ENCODE data around the gene PIKFYVE. TPM values are rescaled to one million over a fixed set of nuclear protein-coding genes. Genes with fewer than 3 reads are reported as not detected.

Gene PIKFYVE
- total RNA-seq, 6 experiments from 2014 or later: 10.7 to 16.0 (median 13.2) TPM

DNA sequence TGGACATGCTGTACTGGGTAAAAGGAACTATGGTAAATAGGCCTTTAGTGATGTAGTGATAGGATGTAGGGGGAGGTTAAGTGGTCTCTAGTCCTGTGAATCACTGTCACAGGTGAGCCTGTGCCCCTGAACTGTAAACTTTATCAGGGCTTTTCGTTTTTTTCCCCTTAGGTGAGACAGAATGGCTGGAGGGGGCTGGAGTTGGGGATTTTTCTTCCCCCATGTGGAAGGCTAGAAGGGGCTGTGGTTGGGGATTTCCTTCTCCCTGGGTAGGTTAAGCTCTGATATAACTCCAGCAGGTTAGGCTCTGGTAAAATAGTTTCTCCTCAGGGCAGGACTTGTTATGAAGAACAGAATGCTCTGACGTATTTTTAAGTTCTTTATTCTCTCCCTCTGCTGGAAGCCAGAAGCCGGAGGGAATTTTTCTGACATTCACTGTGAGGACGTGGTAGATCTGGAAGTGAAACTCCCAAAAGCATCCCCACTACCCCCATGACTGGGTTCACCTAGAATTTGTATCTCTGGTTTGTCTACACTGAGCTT is 28.5 kb downstream of the PIKFYVE start:
- no peak for TF ChIP-seq POLR2A (IDR thresholded peaks at IDR 0.05)
- TF ChIP-seq, protein P1, sequence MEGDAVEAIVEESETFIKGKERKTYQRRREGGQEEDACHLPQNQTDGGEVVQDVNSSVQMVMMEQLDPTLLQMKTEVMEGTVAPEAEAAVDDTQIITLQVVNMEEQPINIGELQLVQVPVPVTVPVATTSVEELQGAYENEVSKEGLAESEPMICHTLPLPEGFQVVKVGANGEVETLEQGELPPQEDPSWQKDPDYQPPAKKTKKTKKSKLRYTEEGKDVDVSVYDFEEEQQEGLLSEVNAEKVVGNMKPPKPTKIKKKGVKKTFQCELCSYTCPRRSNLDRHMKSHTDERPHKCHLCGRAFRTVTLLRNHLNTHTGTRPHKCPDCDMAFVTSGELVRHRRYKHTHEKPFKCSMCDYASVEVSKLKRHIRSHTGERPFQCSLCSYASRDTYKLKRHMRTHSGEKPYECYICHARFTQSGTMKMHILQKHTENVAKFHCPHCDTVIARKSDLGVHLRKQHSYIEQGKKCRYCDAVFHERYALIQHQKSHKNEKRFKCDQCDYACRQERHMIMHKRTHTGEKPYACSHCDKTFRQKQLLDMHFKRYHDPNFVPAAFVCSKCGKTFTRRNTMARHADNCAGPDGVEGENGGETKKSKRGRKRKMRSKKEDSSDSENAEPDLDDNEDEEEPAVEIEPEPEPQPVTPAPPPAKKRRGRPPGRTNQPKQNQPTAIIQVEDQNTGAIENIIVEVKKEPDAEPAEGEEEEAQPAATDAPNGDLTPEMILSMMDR (IDR thresholded peaks at IDR 0.05): no peak
- H3K4me3 ChIP-seq: no peak overlapping the region
- DNase-seq (no peak), ATAC-seq (no peak)
- WGBS (ENCODE audit: insufficient coverage, low coverage, low lambda C conversion rate, missing lambda C conversion rate): 50% methylated on average over 4 of the region's 4 CpGs
- H3K27me3 ChIP-seq: no peaks in the 10 kb centered on the region
- no peak overlapping the region for H3K27ac ChIP-seq
- H3K36me3 ChIP-seq: peaks cover 0 to 17% (median 10%) of the 10 kb centered on the region in 4 donors
- H3K4me1 ChIP-seq: no peaks in the 10 kb centered on the region
- H3K9me3 ChIP-seq: peaks cover 0 to 3% (median 0%) of the 10 kb centered on the region in 4 donors
- intact Hi-C loops (cut with DNase I): no loop called here

DNA sequence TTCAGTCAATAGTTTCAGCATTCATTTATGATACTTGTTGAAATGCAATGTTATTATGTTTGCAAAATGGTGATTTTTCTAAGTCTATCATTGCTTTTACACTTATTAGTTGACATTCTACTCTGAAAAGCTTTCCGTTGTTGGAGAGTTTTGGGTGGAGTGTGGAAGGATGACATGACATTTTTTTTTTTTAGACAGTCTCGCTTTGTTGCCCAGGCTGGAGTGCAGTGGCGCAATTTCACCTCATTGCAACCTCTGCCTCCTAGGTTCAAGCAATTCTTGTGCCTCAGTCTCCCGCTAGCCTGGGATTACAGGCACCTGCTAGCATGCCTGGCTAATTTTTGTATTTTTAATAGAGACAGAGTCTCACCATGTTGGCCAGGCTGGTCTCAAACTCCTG is 29.8 kb downstream of the PIKFYVE start:
- no peak for ATAC-seq
- peaks cover 0 to under 1% (median 0%) of the 10 kb centered on the region in 4 donors for H3K9me3 ChIP-seq
- DNase-seq: no peak
- H3K4me3 ChIP-seq: no peak overlapping the region
- no peaks in the 10 kb centered on the region for H3K27me3 ChIP-seq
- no peaks in the 10 kb centered on the region for H3K4me1 ChIP-seq
- H3K36me3 ChIP-seq: peaks cover 0 to 22% (median 9%) of the 10 kb centered on the region in 4 donors
- intact Hi-C loops (cut with DNase I): no loop called here
- WGBS (ENCODE audit: insufficient coverage, low coverage, low lambda C conversion rate, missing lambda C conversion rate): 74% methylated on average over 4 of the region's 4 CpGs
- TF ChIP-seq, protein P1 (IDR thresholded peaks at IDR 0.05): no peak
- no peak for TF ChIP-seq POLR2A (IDR thresholded peaks at IDR 0.05)
- no peak overlapping the region for H3K27ac ChIP-seq

DNA sequence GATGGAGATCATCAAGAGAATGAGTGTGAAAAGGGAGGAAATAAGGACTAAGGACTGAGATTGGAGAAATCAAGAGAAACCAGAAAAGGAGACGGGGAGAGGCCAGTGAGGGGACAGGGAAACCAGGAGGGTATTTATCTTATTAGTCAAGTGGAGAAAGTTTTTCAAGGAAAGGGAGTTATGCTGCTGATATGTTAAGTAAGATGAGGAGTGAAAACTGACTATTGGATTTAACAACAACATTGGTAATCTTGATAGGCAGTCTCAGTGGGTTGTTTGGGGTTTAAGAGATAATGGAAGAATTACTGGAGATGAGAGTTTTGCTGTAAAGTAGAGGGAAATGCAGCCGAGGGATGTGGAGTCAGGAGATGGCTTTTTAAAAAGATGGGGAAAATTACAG is 30.6 kb downstream of the PIKFYVE start:
- H3K27ac ChIP-seq: no peak overlapping the region
- DNase-seq (no peak), ATAC-seq (no peak)
- peaks cover 0 to 30% (median 12%) of the 10 kb centered on the region in 4 donors for H3K36me3 ChIP-seq
- no peaks in the 10 kb centered on the region for H3K4me1 ChIP-seq
- no peak overlapping the region for H3K4me3 ChIP-seq
- 100% methylated on average over 2 of the region's 2 CpGs for WGBS (ENCODE audit: insufficient coverage, low coverage, low lambda C conversion rate, missing lambda C conversion rate)
- intact Hi-C loops (cut with DNase I): no loop called here
- no peaks in the 10 kb centered on the region for H3K9me3 ChIP-seq
- H3K27me3 ChIP-seq: no peaks in the 10 kb centered on the region
- TF ChIP-seq, protein P1 (IDR thresholded peaks at IDR 0.05): no peak
- TF ChIP-seq POLR2A (IDR thresholded peaks at IDR 0.05): no peak

DNA sequence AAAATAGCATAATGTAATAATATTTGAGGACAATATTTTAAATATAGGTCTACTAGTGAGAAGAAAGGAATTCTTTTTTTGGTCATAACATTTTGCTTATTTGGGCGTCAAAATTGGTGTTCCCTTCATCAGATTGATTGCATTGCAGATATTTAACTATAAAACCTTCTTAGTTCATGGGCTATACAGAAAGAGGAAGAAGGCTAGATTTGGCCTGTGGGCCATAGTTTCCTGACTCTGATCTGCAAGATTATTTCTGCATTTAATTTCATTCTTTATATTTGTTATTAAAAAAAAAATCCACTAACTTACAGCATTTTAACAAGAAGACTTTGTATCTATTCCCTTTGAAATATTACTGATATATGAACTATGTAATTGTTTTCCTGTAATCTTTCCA is 31.9 kb downstream of the PIKFYVE start:
- H3K27me3 ChIP-seq: no peaks in the 10 kb centered on the region
- TF ChIP-seq, protein P1 (IDR thresholded peaks at IDR 0.05): no peak
- no peak for TF ChIP-seq POLR2A (IDR thresholded peaks at IDR 0.05)
- intact Hi-C loops (cut with DNase I): no loop called here
- no peak overlapping the region for H3K27ac ChIP-seq
- no peak for ATAC-seq
- H3K9me3 ChIP-seq: no peaks in the 10 kb centered on the region
- DNase-seq: no peak
- H3K4me1 ChIP-seq: no peaks in the 10 kb centered on the region
- H3K4me3 ChIP-seq: no peak overlapping the region
- peaks cover 0 to 38% (median 16%) of the 10 kb centered on the region in 4 donors for H3K36me3 ChIP-seq
- 69% methylated on average over 1 of the region's 1 CpG for WGBS (ENCODE audit: insufficient coverage, low coverage, low lambda C conversion rate, missing lambda C conversion rate)

All from right lobe of liver (tissue), 6 donors.